Neural progenitor cell (in vitro differentiated cells): Measurements from ENCODE around the gene PEAK3. TPM values are rescaled to one million over a fixed set of nuclear protein-coding genes. Genes with fewer than 3 reads are reported as not detected.

Source experiments
- DNase-seq: peaks from one replicate; pipeline ENCODE4 v3.0.0-alpha.2; 2016; ENCODE audit warnings: low spot score
- H2AFZ ChIP-seq: fragments of 200-600 bp; sonication (generic); replicated peaks from 2 replicates; pipeline ENCODE4 v1.6.1; 2016; ENCODE audit warnings: antibody characterized with exemption
- H3F3A ChIP-seq: fragments of 200-600 bp; sonication (generic); 2 replicates; pipeline ENCODE4 v1.6.1; 2016; ENCODE audit warnings: antibody characterized with exemption, low read depth
- H3K27ac ChIP-seq: fragments of 200-600 bp; sonication (generic); 2 replicates; pipeline ENCODE4 v1.5.1; 2016; ENCODE audit warnings: mild to moderate bottlenecking
- H3K27me3 ChIP-seq: fragments of 200-600 bp; sonication (generic); 2 replicates; pipeline ENCODE4 v1.6.1; 2016; ENCODE audit warnings: mild to moderate bottlenecking, moderate library complexity
- H3K36me3 ChIP-seq: fragments of 200-600 bp; sonication (generic); 2 replicates; pipeline ENCODE4 v1.5.1; 2016
- H3K4me1 ChIP-seq: fragments of 200-600 bp; sonication (generic); 2 replicates; pipeline ENCODE4 v1.6.1; 2016; ENCODE audit warnings: mixed run types
- H3K4me2 ChIP-seq: fragments of 200-600 bp; sonication (generic); 2 replicates; pipeline ENCODE4 v1.6.1; 2016
- H3K4me3 ChIP-seq: fragments of 200-600 bp; sonication (generic); 2 replicates; pipeline ENCODE4 v1.5.1; 2016
- H3K79me2 ChIP-seq: fragments of 200-600 bp; sonication (generic); 2 replicates; pipeline ENCODE4 v1.6.1; 2016; ENCODE audit warnings: low read depth
- H3K9ac ChIP-seq: fragments of 200-600 bp; sonication (generic); 2 replicates; pipeline ENCODE4 v1.6.1; 2016
- H3K9me3 ChIP-seq: fragments of 200-600 bp; sonication (generic); 2 replicates; pipeline ENCODE4 v1.5.1; 2016; ENCODE audit warnings: low read depth
- H4K20me1 ChIP-seq: fragments of 200-600 bp; sonication (generic); 2 replicates; pipeline ENCODE4 v1.6.1; 2016; ENCODE audit warnings: low read depth
- H3K27ac Mint-ChIP-seq: 3 replicates; pipeline ENCODE4 v1.8.0; 2021; ENCODE audit warnings: mixed read lengths
- H3K27me3 Mint-ChIP-seq: 2 replicates; pipeline ENCODE4 v1.8.0; 2022; ENCODE audit warnings: low read depth, mild to moderate bottlenecking, inconsistent platforms, moderate library complexity, mixed read lengths; ENCODE audit not compliant: insufficient read depth
- H3K36me3 Mint-ChIP-seq: 3 replicates; pipeline ENCODE4 v1.8.0; 2021; ENCODE audit warnings: mixed read lengths
- H3K4me1 Mint-ChIP-seq: 3 replicates; pipeline ENCODE4 v1.8.0; 2021; ENCODE audit warnings: mixed read lengths
- H3K4me3 Mint-ChIP-seq: 3 replicates; pipeline ENCODE4 v1.8.0; 2021; ENCODE audit warnings: mild to moderate bottlenecking, moderate library complexity, mixed read lengths
- H3K9me3 Mint-ChIP-seq: 3 replicates; pipeline ENCODE4 v1.8.0; 2020; ENCODE audit warnings: mixed read lengths
- CTCF ChIP-seq: fragments of 200-600 bp; sonication (generic); IDR thresholded peaks from 2 replicates; pipeline ENCODE4 v1.5.1; 2017; ENCODE audit warnings: antibody characterized with exemption, mild to moderate bottlenecking
- EZH2 ChIP-seq: fragments of 200-600 bp; sonication (generic); IDR thresholded peaks from 2 replicates; pipeline ENCODE4 v1.6.1; 2017; ENCODE audit warnings: antibody characterized with exemption, mild to moderate bottlenecking, moderate library complexity
- EZH2phosphoT487 ChIP-seq: fragments of 200-600 bp; sonication (generic); IDR thresholded peaks from 2 replicates; pipeline ENCODE4 v1.6.1; 2017; ENCODE audit warnings: antibody characterized with exemption
- total RNA-seq: library from RNA; depleted of rRNA; stranded (reverse); fragments of >200 nt; gene quantifications from 2 replicates; pipeline ENCODE4 v1.2.3, GENCODE V29; 2015; ENCODE audit warnings: low replicate concordance

Gene PEAK3
- total RNA-seq, 1 donor from 2014 or later, result not detected

DNA sequence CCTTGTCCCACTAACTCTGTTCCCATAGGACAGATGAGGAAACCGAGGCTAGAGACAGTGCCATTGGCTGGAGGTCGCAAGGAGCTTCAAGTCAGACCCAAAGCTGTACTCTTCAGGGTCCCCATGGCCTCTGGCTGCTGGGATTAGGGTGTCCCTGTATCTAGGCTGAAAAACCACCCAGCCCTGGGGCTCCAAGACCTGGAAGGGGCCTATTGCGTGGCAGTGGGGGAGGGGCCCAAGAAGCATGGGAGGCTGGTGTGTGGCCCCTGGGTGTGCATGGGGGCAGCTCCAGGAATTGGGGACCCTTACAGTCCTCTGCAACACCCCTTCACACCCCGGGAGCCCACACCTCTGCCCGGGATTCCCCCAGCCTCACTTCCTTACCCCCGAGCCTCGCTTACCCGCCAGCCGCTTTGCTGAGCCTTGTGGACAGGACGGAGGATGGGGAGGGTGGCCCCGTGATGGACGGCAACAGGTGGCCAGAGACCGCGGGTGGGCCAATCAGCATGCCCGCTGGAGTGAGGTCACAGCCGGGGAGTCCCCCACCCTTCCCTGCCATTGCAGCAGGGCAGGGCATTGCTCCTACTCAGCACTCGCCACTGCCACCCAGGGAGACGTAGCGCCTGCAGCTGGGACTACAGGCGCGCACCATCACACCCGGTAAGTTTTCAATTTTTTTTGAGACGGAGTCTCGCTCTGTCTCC lies 25.8 kb downstream of the PEAK3 start, which contains the start of gene JSRP1:
JSRP1 (minus strand) TSS at position 436 of the 704 bp plus-strand sequence. CDS start 1,103 bp downstream, outside the sequence.
- H2AFZ ChIP-seq, result no peak within 1 kb of the TSS
- H3K36me3 ChIP-seq, result no peaks in the 10 kb centered on the region
- Mint-ChIP-seq H3K9me3 (no peaks in the 10 kb centered on the region), H3K4me3 (no peak within 1 kb of the TSS), H3K4me1 (peaks cover 4% of the 10 kb centered on the region), H3K36me3 (no peaks in the 10 kb centered on the region), H3K27ac (no peak within 1 kb of the TSS), H3K27me3 (peaks cover 10% of the 10 kb centered on the region)
- H3K27ac ChIP-seq, result no peak within 1 kb of the TSS
- H3K9ac ChIP-seq, result no peak within 1 kb of the TSS
- peaks cover 20% of the 10 kb centered on the region for H3K27me3 ChIP-seq
- no peak within 1 kb of the TSS for H3K4me3 ChIP-seq
- no peaks in the 10 kb centered on the region for H3K79me2 ChIP-seq
- TF ChIP-seq EZH2 (no peak), EZH2phosphoT487 (no peak), CTCF (no peak)
- no peaks in the 10 kb centered on the region for H4K20me1 ChIP-seq
- peaks cover 10% of the 10 kb centered on the region for H3K4me1 ChIP-seq
- H3K4me2 ChIP-seq, result no peak within 1 kb of the TSS
- DNase-seq, result no peak
- peaks cover 19% of the 10 kb centered on the region for H3F3A ChIP-seq
- H3K9me3 ChIP-seq, result no peaks in the 10 kb centered on the region

DNA sequence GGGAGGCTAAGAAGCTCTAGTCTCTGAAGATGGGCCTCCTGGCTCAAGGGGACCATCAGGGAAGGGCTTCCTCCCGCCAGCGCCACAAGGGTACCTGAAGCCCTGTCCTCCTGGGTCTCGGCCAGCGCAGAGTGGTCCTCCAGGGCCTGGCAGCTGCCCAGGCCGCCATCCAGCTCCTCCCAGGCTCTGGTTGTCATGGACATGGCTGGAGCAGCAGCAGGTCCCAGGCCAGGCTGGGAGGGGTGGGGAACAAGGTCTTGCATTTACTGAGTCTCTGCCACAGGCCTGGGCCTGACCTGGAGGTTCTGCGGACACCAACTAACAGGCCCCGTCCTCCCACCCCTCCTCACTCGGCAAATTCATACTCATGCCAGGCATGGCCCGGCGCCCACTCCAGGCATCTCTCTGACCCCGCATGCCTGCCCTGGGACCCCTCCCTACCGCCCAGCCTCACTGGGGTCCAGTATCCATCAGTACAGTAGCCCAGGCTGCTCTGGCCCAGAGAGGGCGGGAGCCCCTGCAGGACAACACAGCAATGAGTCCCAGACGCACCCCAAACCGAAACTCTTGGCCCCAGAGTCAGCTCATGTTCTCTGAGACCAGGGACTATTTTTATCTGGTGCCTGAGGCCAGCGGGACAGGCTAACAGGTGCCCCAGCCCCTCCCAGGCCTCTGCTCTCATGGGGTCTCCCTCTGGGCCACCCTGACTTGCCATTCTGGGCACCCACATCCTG lies 26.7 kb downstream of the PEAK3 start:
- Mint-ChIP-seq H3K27me3 (peaks cover 8% of the 10 kb centered on the region), H3K36me3 (no peaks in the 10 kb centered on the region), H3K9me3 (no peaks in the 10 kb centered on the region), H3K27ac (no peak overlapping the region), H3K4me1 (peaks cover 4% of the 10 kb centered on the region), H3K4me3 (no peak overlapping the region)
- no peak for TF ChIP-seq CTCF
- Histone ChIP-seq H4K20me1 (no peaks in the 10 kb centered on the region), H3K27ac (no peak overlapping the region), H3K4me3 (no peak overlapping the region), H3K79me2 (no peaks in the 10 kb centered on the region), H3K9ac (no peak overlapping the region), H3K4me1 (peaks cover 10% of the 10 kb centered on the region), H3K27me3 (peaks cover 20% of the 10 kb centered on the region), H3K9me3 (no peaks in the 10 kb centered on the region), H2AFZ (no peak overlapping the region), H3F3A (peaks cover 19% of the 10 kb centered on the region), H3K4me2 (no peak overlapping the region), H3K36me3 (no peaks in the 10 kb centered on the region)
- DNase-seq, result no peak

- Mint-ChIP-seq H3K27ac (no peak overlapping the region), H3K4me1 (peaks cover 4% of the 10 kb centered on the region), H3K4me3 (peak overlapping the region; percentile 65), H3K9me3 (no peaks in the 10 kb centered on the region), H3K27me3 (peaks cover 8% of the 10 kb centered on the region), H3K36me3 (no peaks in the 10 kb centered on the region)
- Histone ChIP-seq H3K27me3 (peaks cover 20% of the 10 kb centered on the region), H3F3A (peaks cover 24% of the 10 kb centered on the region), H3K9me3 (no peaks in the 10 kb centered on the region), H3K79me2 (no peaks in the 10 kb centered on the region), H3K4me3 (peak overlapping the region; percentile 58), H3K27ac (no peak overlapping the region), H3K9ac (no peak overlapping the region), H3K4me2 (peak overlapping the region; percentile 98), H4K20me1 (no peaks in the 10 kb centered on the region), H2AFZ (peak overlapping the region; percentile 76), H3K36me3 (no peaks in the 10 kb centered on the region), H3K4me1 (peaks cover 10% of the 10 kb centered on the region)
- TF ChIP-seq EZH2phosphoT487 (no peak), CTCF (peak; percentile 69)
- peak; percentile 84 for DNase-seq
Observed at GRCh38 chr19:2254064-2254872, 27.7 kb downstream of the PEAK3 start.
